Endodermal cell (in vitro differentiated cells): ENCODE measurements around the gene PAX7. TPM values are rescaled to one million over a fixed set of nuclear protein-coding genes. Genes with fewer than 3 reads are reported as not detected.

Experiments used
- DNase-seq: peaks from one replicate; pipeline ENCODE4 v3.0.0-alpha.2; 2017
- H3K27ac ChIP-seq: 2 replicates; pipeline ENCODE4 v1.5.1; 2013; ENCODE audit warnings: mild to moderate bottlenecking, low read depth, low read length, moderate library complexity
- H3K27me3 ChIP-seq: 2 replicates; pipeline ENCODE4 v1.6.1; 2013; ENCODE audit warnings: mild to moderate bottlenecking, low read length, moderate library complexity; ENCODE audit not compliant: insufficient read depth, control insufficient read depth, poor library complexity, severe bottlenecking
- H3K36me3 ChIP-seq: 2 replicates; pipeline ENCODE4 v1.7.0; 2013; ENCODE audit warnings: mild to moderate bottlenecking, low read length, moderate library complexity; ENCODE audit not compliant: control insufficient read depth, insufficient read depth
- H3K4me1 ChIP-seq: one replicate; pipeline ENCODE4 v1.7.0; 2013; ENCODE audit warnings: low read length; ENCODE audit not compliant: control insufficient read depth, insufficient read depth
- H3K4me3 ChIP-seq: 2 replicates; pipeline ENCODE4 v1.5.1; 2013; ENCODE audit warnings: mild to moderate bottlenecking, low read length, moderate library complexity
- H3K9ac ChIP-seq: 2 replicates; pipeline ENCODE4 v1.6.1; 2013; ENCODE audit warnings: mild to moderate bottlenecking, low read length, moderate library complexity; ENCODE audit not compliant: poor library complexity, severe bottlenecking; ENCODE audit errors: extremely low read depth
- H3K9me3 ChIP-seq: 2 replicates; pipeline ENCODE4 v1.6.1; 2013; ENCODE audit warnings: mild to moderate bottlenecking, low read length, moderate library complexity; ENCODE audit not compliant: control insufficient read depth
- H3K27ac Mint-ChIP-seq: 2 replicates; pipeline ENCODE4 v1.8.0; 2020; ENCODE audit warnings: mixed read lengths
- H3K27me3 Mint-ChIP-seq: 2 replicates; pipeline ENCODE4 v1.8.0; 2021; ENCODE audit warnings: mild to moderate bottlenecking, mixed read lengths; ENCODE audit not compliant: insufficient read depth
- H3K36me3 Mint-ChIP-seq: 2 replicates; pipeline ENCODE4 v1.8.0; 2020; ENCODE audit warnings: low read depth, mixed read lengths
- H3K4me1 Mint-ChIP-seq: 2 replicates; pipeline ENCODE4 v1.8.0; 2020; ENCODE audit warnings: mixed read lengths
- H3K4me3 Mint-ChIP-seq: 2 replicates; pipeline ENCODE4 v1.8.0; 2020; ENCODE audit warnings: mild to moderate bottlenecking, moderate library complexity, mixed read lengths
- H3K9me3 Mint-ChIP-seq: 2 replicates; pipeline ENCODE4 v1.8.0; 2020; ENCODE audit warnings: mild to moderate bottlenecking, mixed read lengths
- CTCF ChIP-seq: fragments of 200-600 bp; sonication (generic); conservative IDR thresholded peaks from 2 replicates; pipeline ENCODE4 v1.5.0; 2021; ENCODE audit warnings: antibody characterized with exemption, mild to moderate bottlenecking
- WGBS, 2 experiments: methylation state at CpG; one replicate each; pipeline versions ENCODE4 v1.1.5 to v1.1.7; 2013; ENCODE audit warnings: missing lambda C conversion rate in 2 of 2, mixed read lengths in 1 of 2; ENCODE audit not compliant: insufficient coverage in 1 of 2, insufficient read length in 1 of 2; 5-methylcytosine and 5-hydroxymethylcytosine counted together
- total RNA-seq, 2 donors: library from RNA; stranded (reverse); fragmentation: NEBNext Ultra II Directional in 1 of 2; extraction: Animal tissue kit (Norgen Biotek cat#: 25700) in 1 of 2; gene quantifications; 2 replicates in 1 of 2; 3 replicates in 1 of 2; pipeline ENCODE4 v1.2.1, GENCODE V29; 2021

PAX7 gene
- total RNA-seq, 2 donors from 2014 or later = 2.2 to 2.4 TPM

- H3K27me3 Mint-ChIP-seq = peaks cover 95% of the 10 kb centered on the region
- H3K36me3 ChIP-seq = no peaks in the 10 kb centered on the region
- no peak overlapping the region for H3K4me3 ChIP-seq
- H3K27me3 ChIP-seq = peaks cover 92% of the 10 kb centered on the region
- peaks cover 11% of the 10 kb centered on the region for H3K4me1 ChIP-seq
- H3K27ac ChIP-seq = no peak overlapping the region
- H3K9ac ChIP-seq = no peak overlapping the region
- H3K36me3 Mint-ChIP-seq = no peaks in the 10 kb centered on the region
- no peaks in the 10 kb centered on the region for H3K9me3 Mint-ChIP-seq
- no peak for TF ChIP-seq CTCF
- peak; percentile 48 for DNase-seq
- H3K4me3 Mint-ChIP-seq = no peak overlapping the region
- no peak overlapping the region for H3K27ac Mint-ChIP-seq
- H3K9me3 ChIP-seq = no peaks in the 10 kb centered on the region
- H3K4me1 Mint-ChIP-seq = peaks cover 51% of the 10 kb centered on the region
- 17 to 25% methylated on average over 5 to 14 of the region's 15 CpGs for WGBS, 2 experiments
These were observed 7.6 kb downstream of the PAX7 start for GRCh38 chr1:18637962-18638834.

- H3K9ac ChIP-seq = no peak overlapping the region
- no peaks in the 10 kb centered on the region for H3K36me3 Mint-ChIP-seq
- 18 to 30% methylated on average over 5 to 6 of the region's 6 CpGs for WGBS, 2 experiments
- H3K27me3 ChIP-seq = peaks cover 92% of the 10 kb centered on the region
- H3K27ac ChIP-seq = no peak overlapping the region
- H3K4me3 Mint-ChIP-seq = no peak overlapping the region
- peaks cover 54% of the 10 kb centered on the region for H3K4me1 Mint-ChIP-seq
- H3K4me3 ChIP-seq = no peak overlapping the region
- DNase-seq = no peak
- H3K4me1 ChIP-seq = peaks cover 6% of the 10 kb centered on the region
- H3K9me3 Mint-ChIP-seq = no peaks in the 10 kb centered on the region
- H3K36me3 ChIP-seq = no peaks in the 10 kb centered on the region
- peaks cover 94% of the 10 kb centered on the region for H3K27me3 Mint-ChIP-seq
- no peaks in the 10 kb centered on the region for H3K9me3 ChIP-seq
- no peak overlapping the region for H3K27ac Mint-ChIP-seq
- TF ChIP-seq CTCF = no peak
These were observed 8.3 kb downstream of the PAX7 start for GRCh38 chr1:18638835-18639364.

GRCh38 chr1:18639368-18640055 lies 8.9 kb downstream of the PAX7 start:
- DNase-seq = peak; percentile 62
- Mint-ChIP-seq H3K9me3 (no peaks in the 10 kb centered on the region), H3K27me3 (peaks cover 94% of the 10 kb centered on the region), H3K4me3 (peak overlapping the region; percentile 14), H3K27ac (no peak overlapping the region), H3K4me1 (peaks cover 60% of the 10 kb centered on the region), H3K36me3 (no peaks in the 10 kb centered on the region)
- H3K9ac ChIP-seq = no peak overlapping the region
- no peaks in the 10 kb centered on the region for H3K9me3 ChIP-seq
- peaks cover 92% of the 10 kb centered on the region for H3K27me3 ChIP-seq
- peaks cover 6% of the 10 kb centered on the region for H3K4me1 ChIP-seq
- H3K36me3 ChIP-seq = no peaks in the 10 kb centered on the region
- peak overlapping the region; percentile 66 for H3K4me3 ChIP-seq
- H3K27ac ChIP-seq = no peak overlapping the region
- 2 to 13% methylated on average over 4 to 10 of the region's 10 CpGs for WGBS, 2 experiments
- TF ChIP-seq CTCF = no peak
